Measurements from ENCODE around the gene ST6GALNAC3.

DNA sequence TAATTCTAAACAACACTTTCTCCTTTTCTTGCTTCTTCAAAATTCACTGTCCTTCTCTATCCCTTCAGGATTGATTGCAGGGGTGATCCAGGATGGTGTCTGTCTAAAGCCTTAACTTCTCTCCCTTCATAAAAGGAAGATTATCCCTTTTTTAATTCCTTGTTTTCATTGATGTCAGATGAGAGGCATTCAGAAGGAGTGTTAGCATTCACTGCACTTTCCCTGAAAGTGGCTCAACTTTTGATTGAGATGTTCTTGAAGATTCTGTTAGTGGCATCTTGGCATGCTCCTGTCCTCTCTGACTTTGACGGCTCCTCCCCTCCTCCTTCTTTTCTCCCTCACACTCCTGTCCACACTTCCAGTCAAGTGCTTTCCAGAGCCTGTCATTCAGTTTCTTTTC, 71.6 kb downstream of the ST6GALNAC3 start:
- TF ChIP-seq, protein P1, sequence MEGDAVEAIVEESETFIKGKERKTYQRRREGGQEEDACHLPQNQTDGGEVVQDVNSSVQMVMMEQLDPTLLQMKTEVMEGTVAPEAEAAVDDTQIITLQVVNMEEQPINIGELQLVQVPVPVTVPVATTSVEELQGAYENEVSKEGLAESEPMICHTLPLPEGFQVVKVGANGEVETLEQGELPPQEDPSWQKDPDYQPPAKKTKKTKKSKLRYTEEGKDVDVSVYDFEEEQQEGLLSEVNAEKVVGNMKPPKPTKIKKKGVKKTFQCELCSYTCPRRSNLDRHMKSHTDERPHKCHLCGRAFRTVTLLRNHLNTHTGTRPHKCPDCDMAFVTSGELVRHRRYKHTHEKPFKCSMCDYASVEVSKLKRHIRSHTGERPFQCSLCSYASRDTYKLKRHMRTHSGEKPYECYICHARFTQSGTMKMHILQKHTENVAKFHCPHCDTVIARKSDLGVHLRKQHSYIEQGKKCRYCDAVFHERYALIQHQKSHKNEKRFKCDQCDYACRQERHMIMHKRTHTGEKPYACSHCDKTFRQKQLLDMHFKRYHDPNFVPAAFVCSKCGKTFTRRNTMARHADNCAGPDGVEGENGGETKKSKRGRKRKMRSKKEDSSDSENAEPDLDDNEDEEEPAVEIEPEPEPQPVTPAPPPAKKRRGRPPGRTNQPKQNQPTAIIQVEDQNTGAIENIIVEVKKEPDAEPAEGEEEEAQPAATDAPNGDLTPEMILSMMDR (IDR thresholded peaks at IDR 0.05) = no peak
- no peak for TF ChIP-seq POLR2A (IDR thresholded peaks at IDR 0.05)

Measured in heart left ventricle (tissue), 13 donors.